ENCODE results near the gene DNAH6.
"Not testable (repeated sequence)": the region's sequence is repeated elsewhere in the genome, so short reads cannot be mapped to it uniquely, and the experiment has no call there.

DNAH6 gene

GRCh38 chr2:84498150-84498799, 18.0 kb upstream of the DNAH6 start:
- DNase-seq: no peak

DNA sequence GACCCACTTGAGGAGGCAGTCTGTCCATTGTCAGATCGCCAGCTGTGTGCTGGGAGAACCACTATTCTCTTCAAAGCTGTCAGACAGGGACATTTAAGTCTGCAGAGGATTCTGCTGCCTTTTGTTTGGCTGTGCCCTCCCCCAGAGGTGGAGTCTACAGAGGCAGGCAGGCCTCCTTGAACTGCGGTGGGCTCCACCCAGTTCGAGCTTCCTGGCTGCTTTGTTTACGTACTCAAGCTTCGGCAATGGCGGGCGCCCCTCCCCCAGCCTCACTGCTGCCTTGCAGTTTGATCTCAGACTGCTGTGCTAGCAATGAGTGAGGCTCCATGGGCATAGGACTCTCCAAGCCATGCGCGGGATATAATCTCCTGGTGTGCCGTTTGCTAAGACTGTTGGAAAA, 5.3 kb upstream of the DNAH6 start:
- not testable (repeated sequence) for DNase-seq

GRCh38 chr2:84515788-84516187, 510 bp upstream of the DNAH6 start:
- no peak for DNase-seq

- DNase-seq: no peak
These were observed 3.1 kb downstream of the DNAH6 start for GRCh38 chr2:84519332-84519957.

DNA sequence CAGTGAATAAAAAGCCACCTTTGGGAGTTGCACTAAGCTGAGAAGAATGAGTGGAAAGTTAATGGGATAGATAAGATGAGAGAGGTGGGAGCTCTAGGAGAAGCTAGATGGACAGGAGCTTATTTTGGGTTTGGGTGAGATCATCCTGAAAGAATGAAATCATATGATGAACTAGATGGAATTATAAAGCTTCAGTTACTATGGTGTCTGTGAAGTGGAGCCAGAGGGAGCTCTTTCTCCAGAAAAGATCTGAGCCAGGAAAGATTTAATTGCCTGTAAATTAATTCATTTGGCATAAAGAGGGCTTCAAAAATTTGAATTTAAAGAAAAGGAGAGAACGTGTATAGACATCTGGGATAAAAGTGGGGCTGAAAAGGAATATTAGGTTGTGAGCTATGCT, 10.3 kb downstream of the DNAH6 start:
- DNase-seq: peak in 1 of 2 donors; percentile 20

GRCh38 chr2:84527137-84528129, 11.1 kb downstream of the DNAH6 start:
- no peak for DNase-seq

- DNase-seq: no peak
These were observed 16.0 kb downstream of the DNAH6 start for GRCh38 chr2:84532291-84532690.

GRCh38 chr2:84534225-84534624, 17.9 kb downstream of the DNAH6 start:
- no peak for DNase-seq

- DNase-seq: no peak
These were observed 21.0 kb downstream of the DNAH6 start for GRCh38 chr2:84537251-84537650.

DNA sequence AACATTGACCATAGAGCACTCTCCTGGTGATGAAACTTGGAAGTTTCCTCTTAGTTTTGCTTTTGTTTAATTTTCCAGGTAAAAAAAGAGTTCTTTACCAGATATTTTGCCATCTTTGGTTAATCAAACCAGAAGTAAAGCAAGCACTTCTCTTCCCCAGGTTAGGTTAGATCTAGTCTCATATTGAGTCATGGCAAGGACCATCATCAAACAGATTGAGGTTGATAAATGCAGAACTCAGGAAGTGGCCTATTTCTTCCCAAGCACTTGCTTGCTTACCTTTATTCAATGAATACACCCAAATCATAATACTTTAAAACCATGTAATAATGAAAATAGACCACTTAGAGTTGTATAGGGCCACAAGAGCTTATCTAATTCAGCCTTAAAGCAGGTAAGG, 23.4 kb downstream of the DNAH6 start:
- DNase-seq: no peak

GRCh38 chr2:84545005-84545404, 28.7 kb downstream of the DNAH6 start:
- DNase-seq: no peak

DNA sequence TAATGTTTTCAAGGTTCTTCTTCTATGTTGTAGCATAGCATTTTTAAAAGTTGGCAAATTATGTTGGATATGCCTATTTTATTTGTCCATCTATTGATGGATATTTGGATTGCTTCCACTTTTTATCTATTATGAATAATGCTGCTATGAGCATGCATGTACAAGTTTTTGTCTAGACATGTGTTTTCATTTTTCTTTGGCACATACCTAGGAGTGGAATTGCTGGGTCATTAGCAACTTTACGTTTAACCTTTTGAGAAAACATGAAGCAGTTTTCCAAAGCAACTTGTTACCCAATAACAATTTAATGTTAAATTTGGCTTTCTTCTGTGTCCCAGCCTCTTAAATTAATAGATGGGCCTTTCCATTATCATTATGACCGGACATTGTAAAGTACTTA, 30.3 kb downstream of the DNAH6 start:
- no peak for DNase-seq

- DNase-seq: no peak
These were observed 32.0 kb downstream of the DNAH6 start for GRCh38 chr2:84548303-84548702.

- no peak for DNase-seq
These were observed 34.6 kb downstream of the DNAH6 start for GRCh38 chr2:84550916-84551315.

DNA sequence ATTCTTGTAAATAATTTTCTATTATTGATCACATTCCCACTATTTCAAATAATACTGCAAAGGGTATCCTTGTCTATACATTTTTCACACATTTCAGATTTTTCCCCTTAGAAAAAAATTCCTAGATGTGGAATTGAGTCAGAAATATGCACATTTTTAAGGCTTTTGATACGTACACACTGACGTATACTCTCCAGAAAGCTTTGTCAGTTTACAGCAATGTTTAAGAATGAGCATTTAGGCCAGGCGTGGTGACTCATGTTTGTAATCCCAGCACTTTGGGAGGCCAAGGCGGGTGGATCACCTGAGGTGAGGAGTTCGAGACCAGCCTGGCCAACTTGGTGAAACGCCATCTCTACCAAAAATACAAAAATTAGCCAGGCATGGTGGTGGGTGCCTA, 35.2 kb downstream of the DNAH6 start:
- DNase-seq: not testable (repeated sequence)

- no peak for DNase-seq
These were observed 39.9 kb downstream of the DNAH6 start for GRCh38 chr2:84556190-84556589.

GRCh38 chr2:84559838-84560237, 43.5 kb downstream of the DNAH6 start:
- no peak for DNase-seq

GRCh38 chr2:84579661-84580060, 63.4 kb downstream of the DNAH6 start:
- no peak for DNase-seq

DNA sequence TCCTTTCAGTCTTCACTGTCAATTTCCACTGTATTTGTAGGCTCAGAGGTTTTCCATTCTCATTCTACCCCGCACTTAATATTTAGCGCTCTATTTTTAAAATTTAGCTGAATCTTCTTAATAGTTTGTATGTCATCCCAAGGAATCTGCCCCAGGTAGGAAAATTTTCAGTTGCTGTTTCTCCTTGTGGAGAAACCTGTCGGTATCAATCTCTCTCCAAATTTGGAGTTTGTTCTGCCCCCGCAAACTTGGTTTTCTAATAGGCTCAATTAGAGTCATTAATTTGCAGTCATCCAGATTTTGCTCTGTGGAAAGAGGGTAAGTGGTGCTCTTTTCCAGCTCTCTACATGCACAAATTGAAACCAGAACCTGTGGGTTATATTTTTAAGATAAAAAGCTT, 87.6 kb downstream of the DNAH6 start:
- no peak for DNase-seq

- no peak for DNase-seq
These were observed 96.8 kb downstream of the DNAH6 start for GRCh38 chr2:84613082-84613481.

DNA sequence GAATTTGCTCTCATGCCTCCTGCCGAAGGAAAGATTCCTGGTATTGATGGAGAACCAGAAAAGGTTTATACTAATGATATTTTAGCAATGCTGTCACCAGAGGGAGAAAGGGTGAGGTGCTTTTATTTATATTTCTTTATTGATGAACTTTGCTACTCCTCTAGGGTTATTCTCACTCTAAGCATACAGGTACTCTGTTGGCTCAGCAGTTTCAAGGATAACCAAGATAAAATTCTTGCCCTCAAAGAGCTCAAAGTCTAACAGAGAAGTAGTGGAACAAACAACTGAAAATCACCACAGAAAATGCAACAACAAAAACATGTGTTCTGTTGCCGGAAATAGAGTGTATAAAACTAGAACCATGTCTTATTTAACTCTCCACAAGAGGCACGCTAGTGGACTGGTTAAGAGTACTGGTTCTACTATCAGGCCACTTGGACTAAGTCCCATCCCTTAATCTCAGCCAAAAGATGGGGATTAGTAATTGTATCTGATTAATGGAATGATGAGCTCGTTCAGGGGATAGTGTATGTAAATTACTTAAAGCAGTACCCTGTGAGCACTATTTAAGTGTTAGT, 103.6 kb downstream of the DNAH6 start:
- DNase-seq: no peak

DNA sequence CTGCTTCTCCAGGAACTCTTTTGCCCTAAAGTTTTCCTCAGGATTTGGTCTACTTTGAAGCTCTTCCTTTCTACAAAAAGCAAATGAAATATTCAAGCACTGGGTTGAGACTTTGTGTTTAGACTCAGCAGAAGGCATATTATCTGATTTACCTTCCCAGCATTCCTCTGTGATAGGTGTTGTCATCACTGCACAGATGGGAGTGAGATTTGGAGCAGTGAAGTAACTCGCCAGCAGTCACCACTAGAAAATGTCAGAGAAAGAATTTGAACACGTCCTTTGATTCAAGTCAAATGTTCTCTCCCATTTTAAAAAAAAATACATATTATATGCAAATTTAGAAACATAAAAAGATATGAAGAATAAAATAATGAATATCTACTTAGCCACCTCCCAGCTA, 112.2 kb downstream of the DNAH6 start:
- DNase-seq: no peak

GRCh38 chr2:84629550-84629949, 113.3 kb downstream of the DNAH6 start:
- no peak for DNase-seq
